Mesodermal cell (in vitro differentiated cells): Measurements from ENCODE around the gene NPR1.
A peak's percentile ranks its signal among the peaks of the same experiment; 100 is the strongest.
"Not testable (repeated sequence)": the region's sequence is repeated elsewhere in the genome, so short reads cannot be mapped to it uniquely, and the experiment has no call there.

Source experiments
- H3K27ac ChIP-seq: 2 replicates; pipeline ENCODE4 v1.7.0; 2013; ENCODE audit warnings: mild to moderate bottlenecking, low read depth, low read length, moderate library complexity; ENCODE audit not compliant: severe bottlenecking
- H3K36me3 ChIP-seq: 2 replicates; pipeline ENCODE4 v1.7.1; 2013; ENCODE audit warnings: mild to moderate bottlenecking, low read length, moderate library complexity; ENCODE audit not compliant: control insufficient read depth, insufficient read depth
- H3K4me1 ChIP-seq: one replicate; pipeline ENCODE4 v1.7.1; 2013; ENCODE audit warnings: mild to moderate bottlenecking, low read length; ENCODE audit not compliant: insufficient read depth, control insufficient read depth, poor library complexity, severe bottlenecking
- H3K4me3 ChIP-seq: 2 replicates; pipeline ENCODE4 v1.7.0; 2013; ENCODE audit warnings: low read length, control low read depth, mild to moderate bottlenecking; ENCODE audit not compliant: insufficient read depth, poor library complexity, severe bottlenecking; ENCODE audit errors: extremely low read depth
- H3K9me3 ChIP-seq: 2 replicates; pipeline ENCODE4 v1.7.1; 2013; ENCODE audit warnings: mild to moderate bottlenecking, low read length, moderate library complexity; ENCODE audit not compliant: control insufficient read depth
- WGBS, 2 experiments: methylation state at CpG; one replicate each; pipeline ENCODE4 v1.1.5; 2013; ENCODE audit warnings: missing lambda C conversion rate in 2 of 2; ENCODE audit not compliant: insufficient coverage in 2 of 2; 5-methylcytosine and 5-hydroxymethylcytosine counted together

NPR1 gene

GRCh38 chr1:153698020-153698922, 19.8 kb downstream of the NPR1 start:
- Histone ChIP-seq H3K4me1 (peaks cover 27% of the 10 kb centered on the region), H3K4me3 (no peak overlapping the region), H3K36me3 (no peaks in the 10 kb centered on the region), H3K27ac (peak overlapping the region; percentile 93), H3K9me3 (no peaks in the 10 kb centered on the region)
- WGBS, 2 experiments, result 27 to 80% methylated on average over 1 to 21 of the region's 29 CpGs

- Histone ChIP-seq H3K4me1 (peaks cover 27% of the 10 kb centered on the region), H3K9me3 (no peaks in the 10 kb centered on the region), H3K36me3 (no peaks in the 10 kb centered on the region), H3K4me3 (no peak overlapping the region), H3K27ac (peak overlapping the region; percentile 54)
- 96 to 98% methylated on average over 6 of the region's 6 CpGs for WGBS, 2 experiments
Observed at GRCh38 chr1:153698923-153699714, 20.6 kb downstream of the NPR1 start.

GRCh38 chr1:153699768-153700167, 21.3 kb downstream of the NPR1 start:
- Histone ChIP-seq H3K36me3 (no peaks in the 10 kb centered on the region), H3K27ac (no peak overlapping the region), H3K4me3 (no peak overlapping the region), H3K4me1 (peaks cover 27% of the 10 kb centered on the region), H3K9me3 (no peaks in the 10 kb centered on the region)
- 67 to 83% methylated on average over 1 to 2 of the region's 6 CpGs for WGBS, 2 experiments

- no peak overlapping the region for H3K4me3 ChIP-seq
- H3K27ac ChIP-seq, result no peak overlapping the region
- H3K36me3 ChIP-seq, result no peaks in the 10 kb centered on the region
- no peaks in the 10 kb centered on the region for H3K4me1 ChIP-seq
- WGBS, 2 experiments, result 82 to 94% methylated on average over 8 of the region's 9 CpGs
- no peaks in the 10 kb centered on the region for H3K9me3 ChIP-seq
Observed at GRCh38 chr1:153705484-153705883, 27.0 kb downstream of the NPR1 start.

- WGBS, 2 experiments, result 85 to 90% methylated on average over 1 to 4 of the region's 7 CpGs
- Histone ChIP-seq H3K27ac (no peak overlapping the region), H3K9me3 (no peaks in the 10 kb centered on the region), H3K4me3 (no peak overlapping the region), H3K36me3 (no peaks in the 10 kb centered on the region), H3K4me1 (no peaks in the 10 kb centered on the region)
Observed at GRCh38 chr1:153711026-153711425, 32.5 kb downstream of the NPR1 start.

GRCh38 chr1:153716211-153716610, 37.7 kb downstream of the NPR1 start:
- 100% methylated on average over 1 of the region's 5 CpGs for WGBS, 2 experiments
- H3K36me3 ChIP-seq, result not testable (repeated sequence)

GRCh38 chr1:153717330-153717729, 38.8 kb downstream of the NPR1 start:
- H3K4me3 ChIP-seq, result no peak overlapping the region
- H3K9me3 ChIP-seq, result no peaks in the 10 kb centered on the region
- WGBS, 2 experiments, result 90 to 94% methylated on average over 3 of the region's 3 CpGs
- no peaks in the 10 kb centered on the region for H3K4me1 ChIP-seq
- H3K27ac ChIP-seq, result no peak overlapping the region
- no peaks in the 10 kb centered on the region for H3K36me3 ChIP-seq

More at GRCh38 chr1:153716211-153716610, 37.7 kb downstream of the NPR1 start:
- H3K9me3 ChIP-seq, H3K4me3 ChIP-seq, H3K4me1 ChIP-seq, H3K27ac ChIP-seq: not testable (repeated sequence)

GRCh38 chr1:153723687-153724086, 45.2 kb downstream of the NPR1 start:
- Histone ChIP-seq H3K4me1 (no peaks in the 10 kb centered on the region), H3K4me3 (no peak overlapping the region), H3K36me3 (no peaks in the 10 kb centered on the region), H3K9me3 (no peaks in the 10 kb centered on the region), H3K27ac (no peak overlapping the region)
- WGBS, 2 experiments, result 88 to 90% methylated on average over 2 of the region's 3 CpGs

- not testable (repeated sequence) for H3K4me1 ChIP-seq, H3K36me3 ChIP-seq, H3K4me3 ChIP-seq, H3K27ac ChIP-seq, H3K9me3 ChIP-seq
- WGBS, 2 experiments, result 80 to 100% methylated on average over 3 of the region's 4 CpGs
Observed at GRCh38 chr1:153724634-153725033, 46.1 kb downstream of the NPR1 start.

GRCh38 chr1:153727463-153728304, 49.2 kb downstream of the NPR1 start, which contains the start of gene INTS3:
TSS of gene INTS3 (plus strand) at chr1:153728050. CDS start at chr1:153728635, 585 bp downstream.
- 6% methylated on average over 25 to 32 of the region's 49 CpGs for WGBS, 2 experiments
- H3K27ac ChIP-seq, result peak within 1 kb of the TSS; percentile 88
- H3K4me3 ChIP-seq, result peak within 1 kb of the TSS; percentile 67
- peaks cover 15% of the 10 kb centered on the region for H3K36me3 ChIP-seq
- H3K9me3 ChIP-seq, result no peaks in the 10 kb centered on the region
- H3K4me1 ChIP-seq, result peaks cover 10% of the 10 kb centered on the region
